Cardiac muscle cell (in vitro differentiated cells and primary cell): ENCODE results near the gene BUD31. TPM values are rescaled to one million over a fixed set of nuclear protein-coding genes. Genes with fewer than 3 reads are reported as not detected.

Source experiments
- DNase-seq, 2 donors: peaks; one replicate each; pipeline versions ENCODE4 v3.0.0 to v3.0.0-alpha.2; 2010 to 2017; ENCODE audit warnings: low read depth in 1 of 2, low spot score in 1 of 2
- H3K27ac ChIP-seq: fragments of 200-600 bp; sonication (generic); 2 replicates; pipeline ENCODE4 v1.5.1; 2016
- H3K27me3 ChIP-seq: fragments of 200-600 bp; sonication (generic); 2 replicates; pipeline ENCODE4 v1.6.0; 2016; ENCODE audit warnings: control low read depth
- H3K36me3 ChIP-seq: fragments of 200-600 bp; sonication (generic); 2 replicates; pipeline ENCODE4 v1.5.1; 2016; ENCODE audit warnings: control low read depth
- H3K4me1 ChIP-seq: fragments of 200-600 bp; sonication (generic); 2 replicates; pipeline ENCODE4 v1.8.1; 2017; ENCODE audit warnings: low read depth, mild to moderate bottlenecking, mixed run types
- H3K4me3 ChIP-seq: fragments of 200-600 bp; sonication (generic); 2 replicates; pipeline ENCODE4 v1.5.1; 2016; ENCODE audit warnings: mild to moderate bottlenecking
- H3K9me3 ChIP-seq: fragments of 200-600 bp; sonication (generic); 2 replicates; pipeline ENCODE4 v1.5.1; 2017; ENCODE audit warnings: low read depth, mild to moderate bottlenecking, control low read depth
- polyA plus RNA-seq: library from polyadenylated mRNA; unstranded; fragments of >200 nt; fragmentation: Nextera tagmentation; extraction: Ambion mirVana; gene quantifications from 2 replicates; pipeline ENCODE4 v1.2.1, GENCODE V29; 2016
- total RNA-seq: library from RNA; depleted of rRNA; stranded (reverse); fragments of >200 nt; gene quantifications from 2 replicates; pipeline ENCODE4 v1.2.3, GENCODE V29; 2016
- TF ChIP-seq, protein P1 (sequence below): IDR thresholded peaks from 2 replicates; pipeline ENCODE4 v1.5.1; 2012; ENCODE audit warnings: low read depth, mild to moderate bottlenecking, low read length

BUD31 gene
- total and polyA plus RNA-seq, 2 experiments from 2014 or later = 66.9 to 193 TPM

DNA sequence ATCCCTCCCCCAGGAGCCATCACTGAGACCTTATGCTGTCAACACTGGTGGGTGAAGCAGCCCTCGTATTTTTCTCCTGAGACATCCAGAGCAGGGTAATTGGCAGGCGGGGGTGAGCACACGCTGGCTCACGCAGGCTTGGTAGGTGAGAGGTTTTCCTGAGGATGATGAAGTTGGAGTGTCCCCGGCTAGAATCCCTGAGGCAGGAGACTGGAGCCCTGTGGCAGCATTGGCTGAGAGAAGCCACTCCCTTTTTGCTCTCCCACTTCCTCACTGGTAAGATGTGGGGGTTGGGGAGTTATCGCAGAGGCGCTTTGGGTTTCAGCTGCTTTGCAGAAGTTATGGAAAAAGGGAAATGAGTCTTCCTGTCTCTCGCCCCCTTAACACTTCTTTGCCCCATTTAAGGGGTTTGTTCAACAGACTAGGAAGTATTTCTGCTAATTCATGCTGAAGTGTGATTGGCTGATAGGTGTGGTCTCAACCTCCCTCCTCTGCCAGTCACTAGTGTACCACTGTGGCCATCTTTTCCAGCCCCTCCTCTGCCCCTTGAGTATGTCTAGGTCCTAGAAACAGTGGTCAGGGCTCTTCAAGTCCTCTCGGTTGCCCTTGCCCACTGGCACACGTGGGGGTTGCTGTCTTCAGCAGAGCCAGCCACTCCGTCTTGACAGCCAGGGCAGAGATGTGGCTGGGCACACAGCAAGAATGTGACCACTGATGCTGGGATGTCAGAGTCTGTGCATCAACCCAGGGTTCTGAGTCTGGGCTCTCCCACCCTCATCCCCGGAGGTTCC lies 28.5 kb upstream of the BUD31 start:
- Histone ChIP-seq H3K27me3 (no peaks in the 10 kb centered on the region), H3K36me3 (no peaks in the 10 kb centered on the region), H3K4me3 (no peak overlapping the region), H3K27ac (peak overlapping the region; percentile 17), H3K4me1 (no peaks in the 10 kb centered on the region), H3K9me3 (no peaks in the 10 kb centered on the region)
- TF ChIP-seq, protein P1, sequence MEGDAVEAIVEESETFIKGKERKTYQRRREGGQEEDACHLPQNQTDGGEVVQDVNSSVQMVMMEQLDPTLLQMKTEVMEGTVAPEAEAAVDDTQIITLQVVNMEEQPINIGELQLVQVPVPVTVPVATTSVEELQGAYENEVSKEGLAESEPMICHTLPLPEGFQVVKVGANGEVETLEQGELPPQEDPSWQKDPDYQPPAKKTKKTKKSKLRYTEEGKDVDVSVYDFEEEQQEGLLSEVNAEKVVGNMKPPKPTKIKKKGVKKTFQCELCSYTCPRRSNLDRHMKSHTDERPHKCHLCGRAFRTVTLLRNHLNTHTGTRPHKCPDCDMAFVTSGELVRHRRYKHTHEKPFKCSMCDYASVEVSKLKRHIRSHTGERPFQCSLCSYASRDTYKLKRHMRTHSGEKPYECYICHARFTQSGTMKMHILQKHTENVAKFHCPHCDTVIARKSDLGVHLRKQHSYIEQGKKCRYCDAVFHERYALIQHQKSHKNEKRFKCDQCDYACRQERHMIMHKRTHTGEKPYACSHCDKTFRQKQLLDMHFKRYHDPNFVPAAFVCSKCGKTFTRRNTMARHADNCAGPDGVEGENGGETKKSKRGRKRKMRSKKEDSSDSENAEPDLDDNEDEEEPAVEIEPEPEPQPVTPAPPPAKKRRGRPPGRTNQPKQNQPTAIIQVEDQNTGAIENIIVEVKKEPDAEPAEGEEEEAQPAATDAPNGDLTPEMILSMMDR = no peak
- DNase-seq = peak in 1 of 2 donors; percentile 74

DNA sequence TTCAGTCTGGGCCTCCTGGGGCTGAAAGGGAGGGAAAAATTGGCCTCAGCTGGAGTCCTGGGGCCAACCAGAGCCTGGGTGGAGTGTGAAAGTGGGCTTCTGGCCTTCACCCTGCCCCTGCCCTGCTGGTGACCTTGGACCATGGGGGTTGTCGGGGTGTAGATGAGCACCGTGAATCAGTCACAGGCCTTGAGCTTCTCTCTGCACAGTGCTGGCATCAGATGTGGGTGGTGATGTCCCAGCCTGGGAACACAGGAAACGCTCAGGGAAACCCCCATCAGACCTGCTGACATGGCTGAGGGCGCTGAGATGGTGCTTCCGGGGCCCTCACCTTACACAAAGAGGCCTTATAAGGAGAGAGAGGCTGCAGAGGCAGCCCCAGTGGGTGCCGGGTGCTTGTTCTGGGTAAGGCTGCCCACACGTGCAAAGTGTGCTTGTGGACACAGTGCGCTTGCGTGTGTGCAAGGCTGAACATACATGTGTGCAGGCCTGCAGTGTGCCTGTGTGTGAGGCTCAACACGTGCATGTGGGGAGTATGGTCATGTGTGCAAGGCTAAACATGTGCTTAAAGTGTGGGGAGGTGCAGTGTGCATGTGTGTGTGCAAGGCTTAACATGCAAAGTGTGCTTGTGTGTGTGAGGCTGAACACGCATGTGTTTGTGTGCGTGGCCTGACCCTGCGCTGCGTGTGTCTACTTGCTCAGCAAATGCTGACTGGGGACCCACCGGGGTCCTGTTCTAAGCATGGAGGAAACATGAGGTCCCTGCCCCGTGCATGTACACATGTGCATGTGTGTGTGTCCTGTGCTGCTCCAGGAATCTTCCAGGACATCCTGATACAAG lies 27.7 kb upstream of the BUD31 start:
- Histone ChIP-seq H3K36me3 (no peaks in the 10 kb centered on the region), H3K4me3 (no peak overlapping the region), H3K4me1 (no peaks in the 10 kb centered on the region), H3K27me3 (no peaks in the 10 kb centered on the region), H3K27ac (peak overlapping the region; percentile 67), H3K9me3 (no peaks in the 10 kb centered on the region)
- TF ChIP-seq, protein P1 = no peak
- DNase-seq = peak in 1 of 2 donors; percentile 25

DNA sequence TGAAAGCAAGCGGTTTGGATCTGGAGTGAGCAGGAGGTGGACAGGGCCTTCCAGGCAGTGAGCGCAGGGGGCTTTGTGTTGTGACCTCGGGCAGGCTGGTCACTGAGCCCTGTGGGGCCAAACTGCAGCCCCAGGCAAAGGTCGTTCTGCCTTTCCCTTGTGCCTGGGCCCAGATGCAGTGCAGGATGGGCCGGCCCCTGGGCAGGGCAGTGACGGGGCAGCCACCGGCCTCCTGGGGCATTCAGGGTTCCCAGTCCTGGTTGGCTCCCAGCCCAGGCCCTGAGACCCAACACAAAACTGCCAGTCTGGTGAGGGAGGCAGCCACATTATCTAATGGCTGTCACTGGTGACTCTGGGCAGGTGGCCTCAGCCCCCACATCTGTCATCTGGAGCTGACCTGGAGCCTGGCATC lies 27.1 kb upstream of the BUD31 start:
- H3K36me3 ChIP-seq = no peaks in the 10 kb centered on the region
- peak overlapping the region; percentile 67 for H3K27ac ChIP-seq
- DNase-seq = no peak

DNA sequence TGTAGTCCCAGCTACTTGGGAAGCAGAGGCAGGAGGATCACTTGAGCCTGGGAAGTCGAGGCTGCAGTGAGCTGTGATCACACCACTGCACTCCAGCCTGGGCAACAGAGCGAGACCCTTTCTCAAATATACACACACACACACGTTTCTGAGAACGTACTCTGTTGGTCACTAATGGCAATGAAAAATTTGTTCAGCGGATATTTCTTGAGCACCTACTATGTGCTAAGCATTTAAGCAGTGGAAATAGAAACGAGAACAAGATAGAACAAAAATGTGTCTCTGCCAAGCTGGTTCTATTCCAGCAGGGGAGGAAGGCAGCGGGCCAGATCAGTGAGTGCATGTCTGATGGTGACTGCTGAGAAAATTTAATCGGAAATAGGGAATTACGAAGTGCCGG lies 25.6 kb upstream of the BUD31 start:
- H3K4me3 ChIP-seq = no peak overlapping the region
- no peak for DNase-seq
- H3K27me3 ChIP-seq = no peaks in the 10 kb centered on the region
- no peaks in the 10 kb centered on the region for H3K36me3 ChIP-seq
- H3K4me1 ChIP-seq = no peaks in the 10 kb centered on the region
- no peaks in the 10 kb centered on the region for H3K9me3 ChIP-seq
- TF ChIP-seq, protein P1 = no peak
- H3K27ac ChIP-seq = no peak overlapping the region

More for the DNA sequence above, 27.1 kb upstream of the BUD31 start:
- no peaks in the 10 kb centered on the region for H3K27me3 ChIP-seq
- H3K4me1 ChIP-seq = no peaks in the 10 kb centered on the region
- TF ChIP-seq, protein P1 = no peak
- H3K4me3 ChIP-seq = no peak overlapping the region
- H3K9me3 ChIP-seq = no peaks in the 10 kb centered on the region

DNA sequence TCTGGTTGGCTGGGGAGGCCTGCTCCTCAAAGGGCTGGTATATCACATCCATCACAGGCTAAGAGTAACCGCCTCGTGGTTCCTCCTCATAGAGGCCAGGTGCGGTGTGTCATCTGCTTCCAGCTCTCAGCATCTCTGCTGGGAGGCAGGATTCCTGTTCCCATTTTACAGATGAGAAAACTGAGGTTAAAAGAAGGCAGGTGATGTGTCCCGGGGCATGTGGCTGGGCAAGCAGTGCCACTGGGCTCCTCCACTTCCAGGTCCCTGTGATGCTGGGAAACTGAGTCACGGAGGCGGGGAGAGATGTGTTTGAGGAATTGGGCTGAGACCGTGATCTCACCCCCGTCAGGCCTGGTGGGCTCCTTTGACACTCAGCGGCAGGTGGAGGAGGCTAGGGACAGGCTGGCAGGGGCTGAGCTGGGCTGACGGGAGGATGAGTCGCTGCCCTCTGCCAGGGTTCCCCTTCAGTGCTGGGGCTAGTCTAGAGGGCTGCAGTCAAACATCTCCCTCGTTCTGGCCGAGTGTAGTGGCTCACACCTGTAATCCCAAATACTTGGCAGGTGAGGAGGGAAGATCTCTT lies 24.9 kb upstream of the BUD31 start:
- H3K4me3 ChIP-seq = no peak overlapping the region
- no peaks in the 10 kb centered on the region for H3K36me3 ChIP-seq
- no peaks in the 10 kb centered on the region for H3K9me3 ChIP-seq
- no peaks in the 10 kb centered on the region for H3K27me3 ChIP-seq
- H3K27ac ChIP-seq = no peak overlapping the region
- no peak for DNase-seq
- TF ChIP-seq, protein P1 = no peak
- H3K4me1 ChIP-seq = no peaks in the 10 kb centered on the region
